Natural killer cell (primary cell): ENCODE data around the gene MIER3. TPM values are rescaled to one million over a fixed set of nuclear protein-coding genes. Genes with fewer than 3 reads are reported as not detected.
"Not testable (repeated sequence)": the region's sequence is repeated elsewhere in the genome, so short reads cannot be mapped to it uniquely, and the experiment has no call there.

Experiments used
- ATAC-seq, 3 donors: fragments of 150-1000 bp in 2 of 3; fragments of 200-7000 bp in 1 of 3; cut with Tn5 transposase; 1 replicate in 1 of 3; 2 replicates in 2 of 3; pipeline ENCODE4 v1.10.0; 2021; ENCODE audit warnings: mild to moderate bottlenecking in 2 of 3, moderate library complexity in 2 of 3
- DNase-seq, 2 donors: peaks; one replicate each; pipeline versions ENCODE4 v3.0.0 to v3.0.0-alpha.2; 2013 to 2021; ENCODE audit warnings: mixed read lengths in 1 of 2
- H3K27ac ChIP-seq: one replicate; pipeline ENCODE4 v1.5.1; 2013; ENCODE audit warnings: mild to moderate bottlenecking, low read length
- H3K27me3 ChIP-seq: one replicate; pipeline ENCODE4 v1.6.1; 2013; ENCODE audit warnings: low read length; ENCODE audit not compliant: control insufficient read depth, insufficient read depth
- H3K36me3 ChIP-seq: one replicate; pipeline ENCODE4 v1.6.1; 2013; ENCODE audit warnings: low read length; ENCODE audit not compliant: control insufficient read depth, insufficient read depth
- H3K4me1 ChIP-seq: one replicate; pipeline ENCODE4 v1.6.1; 2013; ENCODE audit warnings: low read length; ENCODE audit not compliant: control insufficient read depth, insufficient read depth
- H3K4me3 ChIP-seq: one replicate; pipeline ENCODE4 v1.5.1; 2013; ENCODE audit warnings: low read length
- H3K9me3 ChIP-seq: one replicate; pipeline ENCODE4 v1.6.1; 2013; ENCODE audit warnings: low read length; ENCODE audit not compliant: control insufficient read depth, insufficient read depth
- H3K27ac Mint-ChIP-seq, 2 donors: one replicate each; pipeline ENCODE4 v1.8.0; 2022; ENCODE audit warnings: mild to moderate bottlenecking in 2 of 2, mixed read lengths in 2 of 2, moderate library complexity in 1 of 2
- H3K27me3 Mint-ChIP-seq, 2 donors: one replicate each; pipeline ENCODE4 v1.8.0; 2022; ENCODE audit warnings: low read depth in 2 of 2, mixed read lengths in 2 of 2
- H3K36me3 Mint-ChIP-seq: one replicate; pipeline ENCODE4 v1.8.0; 2022; ENCODE audit warnings: mixed read lengths
- H3K4me1 Mint-ChIP-seq, 2 donors: one replicate each; pipeline ENCODE4 v1.8.0; 2022; ENCODE audit warnings: mixed read lengths in 2 of 2
- H3K4me3 Mint-ChIP-seq: one replicate; pipeline ENCODE4 v1.8.0; 2022; ENCODE audit warnings: mild to moderate bottlenecking, moderate library complexity, mixed read lengths
- H3K9me3 Mint-ChIP-seq, 2 donors: one replicate each; pipeline ENCODE4 v1.8.0; 2022; ENCODE audit warnings: mixed read lengths in 2 of 2
- CTCF ChIP-seq: fragments of 200-600 bp; IDR thresholded peaks from one replicate; pipeline ENCODE4 v1.8.0; 2022; ENCODE audit warnings: antibody characterized with exemption
- WGBS: methylation state at CpG from one replicate; pipeline ENCODE4 v1.1.7; 2013; ENCODE audit warnings: missing lambda C conversion rate; ENCODE audit not compliant: insufficient coverage; 5-methylcytosine and 5-hydroxymethylcytosine counted together
- intact Hi-C: fragments of 100-400 bp; cut with micrococcal nuclease; formaldehyde crosslinking; loops from one replicate; pipeline ENCODE4 v1.14.2; 2022
- total RNA-seq, 4 donors: library from RNA; stranded (reverse); fragments of 120-200 nt in 1 of 4; gene quantifications; one replicate each; pipeline versions ENCODE4 v1.2.3 to v1.2.4, GENCODE V29; 2013 to 2022

MIER3 gene
- total RNA-seq, 3 donors from 2014 or later (not counting 1 experiment from before 2014, with no cell fraction given) = 20.4 to 30.8 (median 29.0) TPM

GRCh38 chr5:56981548-56982315 is 29.8 kb upstream of the MIER3 start:
- H3K36me3 Mint-ChIP-seq = no peaks in the 10 kb centered on the region
- no peak overlapping the region for H3K27ac Mint-ChIP-seq
- peaks cover 20 to 35% of the 10 kb centered on the region in 2 donors for H3K27me3 Mint-ChIP-seq
- WGBS = 98% methylated on average over 4 of the region's 4 CpGs
- peaks cover 8 to 11% of the 10 kb centered on the region in 2 donors for H3K4me1 Mint-ChIP-seq
- DNase-seq (no peak), ATAC-seq (no peak)
- no peak overlapping the region for H3K4me3 Mint-ChIP-seq
- intact Hi-C loops = no loop called here
- no peak overlapping the region for H3K4me3 ChIP-seq
- H3K9me3 Mint-ChIP-seq = no peaks in the 10 kb centered on the region
- no peaks in the 10 kb centered on the region for H3K9me3 ChIP-seq
- H3K36me3 ChIP-seq = no peaks in the 10 kb centered on the region
- H3K4me1 ChIP-seq = peaks cover 6% of the 10 kb centered on the region
- H3K27me3 ChIP-seq = peaks cover 5% of the 10 kb centered on the region
- H3K27ac ChIP-seq = no peak overlapping the region
- no peak for TF ChIP-seq CTCF

GRCh38 chr5:56979968-56980367 is 28.0 kb upstream of the MIER3 start:
- H3K27ac ChIP-seq = no peak overlapping the region
- WGBS = 95% methylated on average over 13 of the region's 13 CpGs
- no peaks in the 10 kb centered on the region for H3K9me3 ChIP-seq
- peaks cover 6% of the 10 kb centered on the region for H3K4me1 ChIP-seq
- Mint-ChIP-seq H3K9me3 (no peaks in the 10 kb centered on the region), H3K4me1 (peaks cover 8 to 11% of the 10 kb centered on the region in 2 donors), H3K27ac (no peak overlapping the region), H3K36me3 (no peaks in the 10 kb centered on the region), H3K4me3 (no peak overlapping the region), H3K27me3 (peaks cover 20 to 35% of the 10 kb centered on the region in 2 donors)
- TF ChIP-seq CTCF = no peak
- DNase-seq (no peak), ATAC-seq (no peak)
- intact Hi-C loops = no loop called here
- no peak overlapping the region for H3K4me3 ChIP-seq
- H3K27me3 ChIP-seq = peaks cover 2% of the 10 kb centered on the region
- H3K36me3 ChIP-seq = no peaks in the 10 kb centered on the region

GRCh38 chr5:56979526-56979925 is 27.6 kb upstream of the MIER3 start:
- DNase-seq, H3K4me1 Mint-ChIP-seq, intact Hi-C loops, ATAC-seq, H3K27me3 ChIP-seq, H3K9me3 ChIP-seq, H3K27ac Mint-ChIP-seq, H3K4me3 Mint-ChIP-seq, H3K36me3 Mint-ChIP-seq, H3K27ac ChIP-seq, H3K36me3 ChIP-seq, H3K4me3 ChIP-seq, H3K9me3 Mint-ChIP-seq, H3K4me1 ChIP-seq: not testable (repeated sequence)
- peaks cover 20 to 39% of the 10 kb centered on the region in 2 donors for H3K27me3 Mint-ChIP-seq
- WGBS = 94% methylated on average over 2 of the region's 5 CpGs

GRCh38 chr5:56977822-56978221 is 25.9 kb upstream of the MIER3 start:
- H3K36me3 Mint-ChIP-seq = no peaks in the 10 kb centered on the region
- Histone ChIP-seq H3K27me3 (peaks cover 2% of the 10 kb centered on the region), H3K4me3 (no peak overlapping the region), H3K27ac (no peak overlapping the region), H3K36me3 (no peaks in the 10 kb centered on the region), H3K9me3 (no peaks in the 10 kb centered on the region), H3K4me1 (no peaks in the 10 kb centered on the region)
- intact Hi-C loops = no loop called here
- H3K27me3 Mint-ChIP-seq = peaks cover 28 to 50% of the 10 kb centered on the region in 2 donors
- H3K27ac Mint-ChIP-seq = no peak overlapping the region
- 88% methylated on average over 2 of the region's 2 CpGs for WGBS
- no peak overlapping the region for H3K4me3 Mint-ChIP-seq
- no peak for TF ChIP-seq CTCF
- H3K9me3 Mint-ChIP-seq = no peaks in the 10 kb centered on the region
- ATAC-seq = no peak
- DNase-seq = no peak
- H3K4me1 Mint-ChIP-seq = no peaks in the 10 kb centered on the region
